ENCODE data around the gene LAMC1. TPM values are rescaled to one million over a fixed set of nuclear protein-coding genes. Genes with fewer than 3 reads are reported as not detected.

Gene LAMC1
- total RNA-seq, 2 experiments from 2014 or later: 0.19 to 0.22 TPM

GRCh38 chr1:183110326-183110880 lies 87.2 kb downstream of the LAMC1 start:
- intact Hi-C loops (cut with micrococcal nuclease): no loop called here
- Mint-ChIP-seq H3K27ac (no peak overlapping the region), H3K4me1 (ENCODE audit: low read depth) (no peaks in the 10 kb centered on the region), H3K4me3 (no peak overlapping the region), H3K36me3 (no peaks in the 10 kb centered on the region), H3K27me3 (peaks cover 4% of the 10 kb centered on the region), H3K9me3 (no peaks in the 10 kb centered on the region)
- no peak for DNase-seq
- POLR2A ChIA-PET: no interaction called here
- CTCF ChIA-PET: no interaction called here

GRCh38 chr1:183114441-183114840 lies 91.2 kb downstream of the LAMC1 start:
- Mint-ChIP-seq H3K27me3 (peaks cover 3% of the 10 kb centered on the region), H3K9me3 (no peaks in the 10 kb centered on the region), H3K4me3 (no peak overlapping the region), H3K36me3 (no peaks in the 10 kb centered on the region), H3K4me1 (ENCODE audit: low read depth) (no peaks in the 10 kb centered on the region), H3K27ac (no peak overlapping the region)
- intact Hi-C loops (cut with micrococcal nuclease): no loop called here
- no peak for DNase-seq
- ChIA-PET CTCF (no interaction called here), POLR2A (no interaction called here)

- Mint-ChIP-seq H3K27ac (no peak overlapping the region), H3K4me1 (ENCODE audit: low read depth) (no peaks in the 10 kb centered on the region)
- POLR2A ChIA-PET: no interaction called here
Observed at GRCh38 chr1:183116416-183116815, 93.2 kb downstream of the LAMC1 start.

GRCh38 chr1:183121609-183122008 lies 98.4 kb downstream of the LAMC1 start:
- H3K27me3 Mint-ChIP-seq: no peaks in the 10 kb centered on the region
- no peak for DNase-seq
- no peaks in the 10 kb centered on the region for H3K4me1 Mint-ChIP-seq (ENCODE audit: low read depth)
- ChIA-PET CTCF (interaction anchor here (0.6 kb wide), 1 partner anchor 550 kb away, joined by 5 read pairs; no protein-coding TSS in a partner anchor), POLR2A (no interaction called here)
- no peak overlapping the region for H3K4me3 Mint-ChIP-seq
- H3K27ac Mint-ChIP-seq: no peak overlapping the region
- intact Hi-C loops (cut with micrococcal nuclease): no loop called here
- no peaks in the 10 kb centered on the region for H3K36me3 Mint-ChIP-seq
- H3K9me3 Mint-ChIP-seq: no peaks in the 10 kb centered on the region

More at GRCh38 chr1:183116416-183116815, 93.2 kb downstream of the LAMC1 start:
- no peak for DNase-seq
- CTCF ChIA-PET: no interaction called here
- Mint-ChIP-seq H3K36me3 (no peaks in the 10 kb centered on the region), H3K27me3 (no peaks in the 10 kb centered on the region), H3K4me3 (no peak overlapping the region), H3K9me3 (no peaks in the 10 kb centered on the region)
- intact Hi-C loops (cut with micrococcal nuclease): no loop called here

- Mint-ChIP-seq H3K36me3 (no peaks in the 10 kb centered on the region), H3K27ac (no peak overlapping the region), H3K4me1 (ENCODE audit: low read depth) (no peaks in the 10 kb centered on the region), H3K4me3 (no peak overlapping the region), H3K27me3 (no peaks in the 10 kb centered on the region), H3K9me3 (no peaks in the 10 kb centered on the region)
- ChIA-PET POLR2A (no interaction called here), CTCF (no interaction called here)
- no peak for DNase-seq
- intact Hi-C loops (cut with micrococcal nuclease): no loop called here
Observed at GRCh38 chr1:183124259-183124658, 101.0 kb downstream of the LAMC1 start.

GRCh38 chr1:183125279-183125999 lies 102.2 kb downstream of the LAMC1 start:
- Mint-ChIP-seq H3K36me3 (no peaks in the 10 kb centered on the region), H3K4me1 (ENCODE audit: low read depth) (no peaks in the 10 kb centered on the region), H3K27ac (no peak overlapping the region), H3K9me3 (no peaks in the 10 kb centered on the region), H3K27me3 (no peaks in the 10 kb centered on the region), H3K4me3 (no peak overlapping the region)
- DNase-seq: no peak
- CTCF ChIA-PET: no interaction called here
- intact Hi-C loops (cut with micrococcal nuclease): no loop called here
- POLR2A ChIA-PET: no interaction called here

- no peak overlapping the region for H3K4me3 Mint-ChIP-seq
- POLR2A ChIA-PET: no interaction called here
- H3K27me3 Mint-ChIP-seq: no peaks in the 10 kb centered on the region
- no peak for DNase-seq
- CTCF ChIA-PET: no interaction called here
- no peaks in the 10 kb centered on the region for H3K9me3 Mint-ChIP-seq
- H3K27ac Mint-ChIP-seq: no peak overlapping the region
- no peaks in the 10 kb centered on the region for H3K36me3 Mint-ChIP-seq
- intact Hi-C loops (cut with micrococcal nuclease): no loop called here
- no peaks in the 10 kb centered on the region for H3K4me1 Mint-ChIP-seq (ENCODE audit: low read depth)
Observed at GRCh38 chr1:183126000-183126366, 102.8 kb downstream of the LAMC1 start.

GRCh38 chr1:183126528-183126927 lies 103.3 kb downstream of the LAMC1 start:
- Mint-ChIP-seq H3K27me3 (no peaks in the 10 kb centered on the region), H3K9me3 (no peaks in the 10 kb centered on the region), H3K27ac (no peak overlapping the region), H3K4me3 (no peak overlapping the region), H3K4me1 (ENCODE audit: low read depth) (no peaks in the 10 kb centered on the region), H3K36me3 (no peaks in the 10 kb centered on the region)
- no peak for DNase-seq
- intact Hi-C loops (cut with micrococcal nuclease): no loop called here
- ChIA-PET CTCF (no interaction called here), POLR2A (no interaction called here)

GRCh38 chr1:183129921-183130690 lies 106.9 kb downstream of the LAMC1 start:
- no peaks in the 10 kb centered on the region for H3K27me3 Mint-ChIP-seq
- DNase-seq: no peak
- no peaks in the 10 kb centered on the region for H3K36me3 Mint-ChIP-seq
- no peak overlapping the region for H3K4me3 Mint-ChIP-seq
- no peaks in the 10 kb centered on the region for H3K9me3 Mint-ChIP-seq
- ChIA-PET CTCF (no interaction called here), POLR2A (no interaction called here)
- intact Hi-C loops (cut with micrococcal nuclease): no loop called here
- H3K27ac Mint-ChIP-seq: no peak overlapping the region
- no peaks in the 10 kb centered on the region for H3K4me1 Mint-ChIP-seq (ENCODE audit: low read depth)

- intact Hi-C loops (cut with micrococcal nuclease): no loop called here
- Mint-ChIP-seq H3K27ac (no peak overlapping the region), H3K27me3 (no peaks in the 10 kb centered on the region), H3K9me3 (no peaks in the 10 kb centered on the region), H3K4me1 (ENCODE audit: low read depth) (no peaks in the 10 kb centered on the region), H3K36me3 (no peaks in the 10 kb centered on the region), H3K4me3 (no peak overlapping the region)
- POLR2A ChIA-PET: no interaction called here
- CTCF ChIA-PET: no interaction called here
- DNase-seq: no peak
Observed at GRCh38 chr1:183131166-183131565, 107.9 kb downstream of the LAMC1 start.

- CTCF ChIA-PET: no interaction called here
- DNase-seq: no peak
- POLR2A ChIA-PET: no interaction called here
- no peaks in the 10 kb centered on the region for H3K4me1 Mint-ChIP-seq (ENCODE audit: low read depth)
- no peaks in the 10 kb centered on the region for H3K36me3 Mint-ChIP-seq
- no peaks in the 10 kb centered on the region for H3K9me3 Mint-ChIP-seq
- no peak overlapping the region for H3K4me3 Mint-ChIP-seq
- no peak overlapping the region for H3K27ac Mint-ChIP-seq
- no peaks in the 10 kb centered on the region for H3K27me3 Mint-ChIP-seq
- intact Hi-C loops (cut with micrococcal nuclease): no loop called here
Observed at GRCh38 chr1:183135336-183135735, 112.1 kb downstream of the LAMC1 start.

- Mint-ChIP-seq H3K9me3 (no peaks in the 10 kb centered on the region), H3K4me3 (no peak overlapping the region), H3K4me1 (ENCODE audit: low read depth) (no peaks in the 10 kb centered on the region), H3K27ac (no peak overlapping the region), H3K27me3 (no peaks in the 10 kb centered on the region), H3K36me3 (no peaks in the 10 kb centered on the region)
- ChIA-PET POLR2A (no interaction called here), CTCF (no interaction called here)
- no peak for DNase-seq
- intact Hi-C loops (cut with micrococcal nuclease): no loop called here
Observed at GRCh38 chr1:183137782-183138181, 114.6 kb downstream of the LAMC1 start.

GRCh38 chr1:183138301-183138700 lies 115.1 kb downstream of the LAMC1 start:
- CTCF ChIA-PET: no interaction called here
- intact Hi-C loops (cut with micrococcal nuclease): no loop called here
- H3K4me3 Mint-ChIP-seq: no peak overlapping the region
- no peak overlapping the region for H3K27ac Mint-ChIP-seq
- no peak for DNase-seq
- H3K4me1 Mint-ChIP-seq (ENCODE audit: low read depth): no peaks in the 10 kb centered on the region
- POLR2A ChIA-PET: no interaction called here
- no peaks in the 10 kb centered on the region for H3K9me3 Mint-ChIP-seq
- no peaks in the 10 kb centered on the region for H3K36me3 Mint-ChIP-seq
- H3K27me3 Mint-ChIP-seq: no peaks in the 10 kb centered on the region

Measured in activated CD4-positive, alpha-beta memory T cell treated with anti-CD3 and anti-CD28 coated beads for 36 hours (primary cell).